BLaER1 treated with 17β-estradiol and CSF1 and Interleukin-3, amounts not matched to agents 10 nM and 100 nM (cell line): ENCODE data around the gene TPK1.

Experiments used
- H3K27ac ChIP-seq, 11 experiments: shearing (Covaris generic); formaldehyde crosslinking; 2 replicates each; pipeline ENCODE4 v1.8.1; 2022
- H3K27me3 ChIP-seq, 11 experiments: shearing (Covaris generic); formaldehyde crosslinking; 2 replicates each; pipeline ENCODE4 v1.8.1; 2022
- H3K36me3 ChIP-seq, 11 experiments: shearing (Covaris generic); formaldehyde crosslinking; 2 replicates each; pipeline ENCODE4 v1.8.1; 2022
- H3K4me1 ChIP-seq, 10 experiments: shearing (Covaris generic); formaldehyde crosslinking; 2 replicates each; pipeline ENCODE4 v1.8.1; 2022
- H3K4me2 ChIP-seq, 11 experiments: shearing (Covaris generic); formaldehyde crosslinking; 2 replicates each; pipeline ENCODE4 v1.8.1; 2022
- H3K4me3 ChIP-seq, 10 experiments: shearing (Covaris generic); formaldehyde crosslinking; 2 replicates each; pipeline ENCODE4 v1.8.1; 2022
- H3K9ac ChIP-seq, 11 experiments: shearing (Covaris generic); formaldehyde crosslinking; 2 replicates each; pipeline ENCODE4 v1.8.1; 2022
- H3K9me3 ChIP-seq, 11 experiments: shearing (Covaris generic); formaldehyde crosslinking; replicated peaks in 1 of 11; 2 replicates each; pipeline ENCODE4 v1.8.1; 2022
- H4K20me1 ChIP-seq, 11 experiments: shearing (Covaris generic); formaldehyde crosslinking; 2 replicates each; pipeline ENCODE4 v1.8.1; 2022
- Cebpa-rat ChIP-seq, 11 experiments: shearing (Covaris generic); IDR thresholded peaks; 2 replicates each; pipeline ENCODE4 v1.8.1; 2022

Gene TPK1

GRCh38 chr7:144857463-144857862 is 21.6 kb upstream of the TPK1 start:
- no peak for TF ChIP-seq Cebpa-rat (IDR thresholded peaks at IDR 0.05)
- Histone ChIP-seq H4K20me1 (no peaks in the 10 kb centered on the region), H3K9ac (no peak overlapping the region), H3K4me1 (no peaks in the 10 kb centered on the region), H3K4me3 (no peak overlapping the region), H3K9me3 (no peaks in the 10 kb centered on the region), H3K36me3 (no peaks in the 10 kb centered on the region), H3K4me2 (no peak overlapping the region), H3K27ac (no peak overlapping the region), H3K27me3 (no peaks in the 10 kb centered on the region)

- H3K27me3 ChIP-seq = no peaks in the 10 kb centered on the region
- H3K9ac ChIP-seq = no peak overlapping the region
- H3K4me1 ChIP-seq = no peaks in the 10 kb centered on the region
- H3K4me2 ChIP-seq = no peak overlapping the region
- H3K4me3 ChIP-seq = no peak overlapping the region
- H3K9me3 ChIP-seq = peaks cover 0 to 4% (median 0%) of the 10 kb centered on the region in 11 experiments; a peak in 4 of 22 replicates
- H3K27ac ChIP-seq = no peak overlapping the region
- H4K20me1 ChIP-seq = no peaks in the 10 kb centered on the region
- H3K36me3 ChIP-seq = no peaks in the 10 kb centered on the region
- TF ChIP-seq Cebpa-rat (IDR thresholded peaks at IDR 0.05) = no peak
Measured at GRCh38 chr7:144854839-144855424, 19.1 kb upstream of the TPK1 start.

- no peak overlapping the region for H3K4me3 ChIP-seq
- H3K4me2 ChIP-seq = no peak overlapping the region
- no peaks in the 10 kb centered on the region for H3K36me3 ChIP-seq
- H4K20me1 ChIP-seq = no peaks in the 10 kb centered on the region
- no peaks in the 10 kb centered on the region for H3K27me3 ChIP-seq
- no peak for TF ChIP-seq Cebpa-rat (IDR thresholded peaks at IDR 0.05)
- no peak overlapping the region; a peak in 1 of 22 replicates for H3K9ac ChIP-seq
- no peaks in the 10 kb centered on the region for H3K4me1 ChIP-seq
- no peak overlapping the region for H3K27ac ChIP-seq
- H3K9me3 ChIP-seq = peaks cover 0 to 10% (median 4%) of the 10 kb centered on the region in 11 experiments; a peak in 7 of 22 replicates
Measured at GRCh38 chr7:144853542-144853941, 17.7 kb upstream of the TPK1 start.

GRCh38 chr7:144848078-144848477 is 12.2 kb upstream of the TPK1 start:
- peaks cover 0 to 18% (median 6%) of the 10 kb centered on the region in 11 experiments; a peak in 9 of 22 replicates for H3K9me3 ChIP-seq
- no peak overlapping the region for H3K4me3 ChIP-seq
- no peak overlapping the region for H3K4me2 ChIP-seq
- H4K20me1 ChIP-seq = no peaks in the 10 kb centered on the region
- H3K9ac ChIP-seq = no peak overlapping the region
- H3K36me3 ChIP-seq = no peaks in the 10 kb centered on the region
- no peaks in the 10 kb centered on the region for H3K27me3 ChIP-seq
- TF ChIP-seq Cebpa-rat (IDR thresholded peaks at IDR 0.05) = no peak
- H3K27ac ChIP-seq = no peak overlapping the region
- H3K4me1 ChIP-seq = peaks cover 0 to 7% (median 0%) of the 10 kb centered on the region in 10 experiments; a peak in 7 of 20 replicates

- H3K27me3 ChIP-seq = no peaks in the 10 kb centered on the region
- peak overlapping the region; percentile 11 to 85 (median 59); a peak in 20 of 22 replicates for H3K4me2 ChIP-seq
- H3K9me3 ChIP-seq = peaks cover 0 to 6% (median 0%) of the 10 kb centered on the region in 11 experiments; a peak in 4 of 22 replicates
- H3K27ac ChIP-seq = peak overlapping the region; percentile 14 to 89 (median 62); a peak in 18 of 22 replicates
- TF ChIP-seq Cebpa-rat (IDR thresholded peaks at IDR 0.05) = peak in 5 of 11 experiments; percentile 79 to 87 (median 85); a peak in 8 of 22 replicates
- peak overlapping the region in 6 of 11 experiments; percentile 19 to 78 (median 72); a peak in 10 of 22 replicates for H3K9ac ChIP-seq
- H3K4me1 ChIP-seq = peaks cover 5 to 43% (median 10%) of the 10 kb centered on the region in 10 experiments; a peak in 15 of 20 replicates
- no peaks in the 10 kb centered on the region for H4K20me1 ChIP-seq
- no peaks in the 10 kb centered on the region for H3K36me3 ChIP-seq
- H3K4me3 ChIP-seq = peak overlapping the region in 3 of 10 experiments; percentile 0 to 22 (median 1); a peak in 2 of 20 replicates
Measured at GRCh38 chr7:144842377-144842851, 6.6 kb upstream of the TPK1 start.

GRCh38 chr7:144836545-144836842 is 641 bp upstream of the TPK1 start:
- no peaks in the 10 kb centered on the region for H3K27me3 ChIP-seq
- peak overlapping the region; percentile 85 to 98 (median 95) for H3K27ac ChIP-seq
- peaks cover 11 to 60% (median 16%) of the 10 kb centered on the region in 10 experiments for H3K4me1 ChIP-seq
- no peaks in the 10 kb centered on the region for H3K36me3 ChIP-seq
- peak overlapping the region; percentile 53 to 88 (median 79) for H3K4me2 ChIP-seq
- no peaks in the 10 kb centered on the region for H4K20me1 ChIP-seq
- TF ChIP-seq Cebpa-rat (IDR thresholded peaks at IDR 0.05) = no peak
- peaks cover 0 to 15% (median 0%) of the 10 kb centered on the region in 11 experiments; a peak in 7 of 22 replicates for H3K9me3 ChIP-seq
- peak overlapping the region in 9 of 10 experiments; percentile 71 to 89 (median 82); a peak in 18 of 20 replicates for H3K4me3 ChIP-seq
- H3K9ac ChIP-seq = peak overlapping the region; percentile 91 to 99 (median 95); a peak in 21 of 22 replicates

GRCh38 chr7:144835155-144835611 is 670 bp downstream of the TPK1 start:
- Histone ChIP-seq H3K27me3 (no peaks in the 10 kb centered on the region), H3K9ac (peak overlapping the region; percentile 91 to 99 (median 95)), H3K36me3 (peaks cover 0 to 7% (median 0%) of the 10 kb centered on the region in 11 experiments; a peak in 1 of 22 replicates), H3K4me2 (peak overlapping the region; percentile 71 to 93 (median 81)), H3K4me1 (peaks cover 11 to 59% (median 15%) of the 10 kb centered on the region in 10 experiments), H3K4me3 (peak overlapping the region; percentile 71 to 89 (median 82)), H3K9me3 (peaks cover 0 to 15% (median 3%) of the 10 kb centered on the region in 11 experiments; a peak in 7 of 22 replicates), H4K20me1 (no peaks in the 10 kb centered on the region), H3K27ac (peak overlapping the region; percentile 85 to 98 (median 95))
- TF ChIP-seq Cebpa-rat (IDR thresholded peaks at IDR 0.05) = no peak

GRCh38 chr7:144834641-144835144 is 1.2 kb downstream of the TPK1 start:
- Histone ChIP-seq H3K27me3 (no peaks in the 10 kb centered on the region), H3K9ac (peak overlapping the region; percentile 91 to 99 (median 95)), H3K27ac (peak overlapping the region; percentile 85 to 98 (median 95)), H3K4me1 (peaks cover 11 to 59% (median 15%) of the 10 kb centered on the region in 10 experiments), H3K4me2 (peak overlapping the region; percentile 71 to 93 (median 81)), H3K36me3 (peaks cover 0 to 12% (median 0%) of the 10 kb centered on the region in 11 experiments; a peak in 1 of 22 replicates), H3K4me3 (peak overlapping the region; percentile 71 to 89 (median 82)), H4K20me1 (no peaks in the 10 kb centered on the region), H3K9me3 (peaks cover 0 to 15% (median 3%) of the 10 kb centered on the region in 11 experiments; a peak in 7 of 22 replicates)
- TF ChIP-seq Cebpa-rat (IDR thresholded peaks at IDR 0.05) = no peak

- peak overlapping the region in 1 of 10 experiments; percentile 10; a peak in 1 of 20 replicates for H3K4me3 ChIP-seq
- H4K20me1 ChIP-seq = no peaks in the 10 kb centered on the region
- peaks cover 8 to 44% (median 10%) of the 10 kb centered on the region in 10 experiments for H3K4me1 ChIP-seq
- H3K36me3 ChIP-seq = peaks cover 0 to 18% (median 0%) of the 10 kb centered on the region in 11 experiments; a peak in 2 of 22 replicates
- no peak overlapping the region for H3K27ac ChIP-seq
- no peak overlapping the region for H3K9ac ChIP-seq
- peak overlapping the region in 3 of 11 experiments; percentile 13 to 26 (median 17); a peak in 3 of 22 replicates for H3K4me2 ChIP-seq
- 0 out of 22 replicates have a peak, but pooled peaks cover 0 to 5% (median 0%) of the 10 kb centered on the region in 11 experiments for H3K9me3 ChIP-seq
- no peaks in the 10 kb centered on the region for H3K27me3 ChIP-seq
- no peak for TF ChIP-seq Cebpa-rat (IDR thresholded peaks at IDR 0.05)
Measured at GRCh38 chr7:144830811-144831210, 5.0 kb downstream of the TPK1 start.
